Muscle layer of colon (tissue), 2 donors: ENCODE results near the gene OR5H15.
"Not testable (repeated sequence)": the region's sequence is repeated elsewhere in the genome, so short reads cannot be mapped to it uniquely, and the experiment has no call there.

Experiments
- H3K27ac ChIP-seq: one replicate; pipeline ENCODE4 v1.7.0; 2013; ENCODE audit warnings: low read depth, mild to moderate bottlenecking, low read length, moderate library complexity
- H3K27me3 ChIP-seq, 2 donors: one replicate each; pipeline ENCODE4 v1.7.0; 2013; ENCODE audit warnings: low read length in 2 of 2, mild to moderate bottlenecking in 2 of 2; ENCODE audit not compliant: insufficient read depth in 2 of 2, control insufficient read depth in 1 of 2
- H3K36me3 ChIP-seq: one replicate; pipeline ENCODE4 v1.7.0; 2013; ENCODE audit warnings: mild to moderate bottlenecking, low read length; ENCODE audit not compliant: insufficient read depth
- H3K4me1 ChIP-seq: one replicate; pipeline ENCODE4 v1.7.0; 2013; ENCODE audit warnings: mild to moderate bottlenecking, low read length; ENCODE audit not compliant: insufficient read depth
- H3K4me3 ChIP-seq, 2 donors: one replicate each; pipeline ENCODE4 v1.7.0; 2013; ENCODE audit warnings: low read length in 2 of 2, low read depth in 1 of 2, mild to moderate bottlenecking in 1 of 2, moderate library complexity in 1 of 2
- H3K9ac ChIP-seq: one replicate; pipeline ENCODE4 v1.7.0; 2013; ENCODE audit warnings: low read length
- H3K9me3 ChIP-seq: one replicate; pipeline ENCODE4 v1.7.0; 2013; ENCODE audit warnings: mild to moderate bottlenecking, low read length
- donor health status: abdominal sarcoma.
- donor health status: Adenocarcinoma of cecum.

The OR5H15 gene

GRCh38 chr3:98182196-98182595 is 15.7 kb downstream of the OR5H15 start:
- Histone ChIP-seq H3K27me3 (no peaks in the 10 kb centered on the region), H3K36me3 (no peaks in the 10 kb centered on the region), H3K4me3 (no peak overlapping the region), H3K9ac (no peak overlapping the region), H3K27ac (no peak overlapping the region), H3K4me1 (no peaks in the 10 kb centered on the region), H3K9me3 (no peaks in the 10 kb centered on the region)

GRCh38 chr3:98185180-98185579 is 18.7 kb downstream of the OR5H15 start:
- Histone ChIP-seq H3K36me3 (no peaks in the 10 kb centered on the region), H3K9me3 (no peaks in the 10 kb centered on the region), H3K4me1 (no peaks in the 10 kb centered on the region), H3K9ac (no peak overlapping the region), H3K27ac (no peak overlapping the region), H3K27me3 (no peaks in the 10 kb centered on the region), H3K4me3 (no peak overlapping the region)

- Histone ChIP-seq H3K9me3 (no peaks in the 10 kb centered on the region), H3K4me1 (no peaks in the 10 kb centered on the region), H3K27me3 (no peaks in the 10 kb centered on the region), H3K4me3 (no peak overlapping the region), H3K36me3 (no peaks in the 10 kb centered on the region), H3K9ac (no peak overlapping the region), H3K27ac (no peak overlapping the region)
These were observed 22.0 kb downstream of the OR5H15 start for GRCh38 chr3:98188545-98188944.

GRCh38 chr3:98190911-98191310 is 24.4 kb downstream of the OR5H15 start:
- H3K27ac ChIP-seq, H3K36me3 ChIP-seq, H3K4me3 ChIP-seq, H3K9me3 ChIP-seq, H3K27me3 ChIP-seq, H3K4me1 ChIP-seq, H3K9ac ChIP-seq: not testable (repeated sequence)

- not testable (repeated sequence) for H3K9ac ChIP-seq, H3K27ac ChIP-seq, H3K4me1 ChIP-seq, H3K27me3 ChIP-seq, H3K9me3 ChIP-seq, H3K36me3 ChIP-seq, H3K4me3 ChIP-seq
These were observed 29.8 kb downstream of the OR5H15 start for GRCh38 chr3:98196293-98196692.

GRCh38 chr3:98199020-98199419 is 32.5 kb downstream of the OR5H15 start:
- Histone ChIP-seq H3K9me3 (no peaks in the 10 kb centered on the region), H3K36me3 (no peaks in the 10 kb centered on the region), H3K27me3 (no peaks in the 10 kb centered on the region), H3K4me3 (no peak overlapping the region), H3K4me1 (no peaks in the 10 kb centered on the region), H3K27ac (no peak overlapping the region), H3K9ac (no peak overlapping the region)

- no peaks in the 10 kb centered on the region for H3K9me3 ChIP-seq
These were observed 42.7 kb downstream of the OR5H15 start for GRCh38 chr3:98209244-98209643.

GRCh38 chr3:98213276-98213675 is 46.8 kb downstream of the OR5H15 start:
- Histone ChIP-seq H3K27ac (no peak overlapping the region), H3K4me3 (no peak overlapping the region), H3K27me3 (no peaks in the 10 kb centered on the region), H3K4me1 (no peaks in the 10 kb centered on the region), H3K36me3 (no peaks in the 10 kb centered on the region), H3K9me3 (no peaks in the 10 kb centered on the region), H3K9ac (no peak overlapping the region)

More at GRCh38 chr3:98209244-98209643, 42.7 kb downstream of the OR5H15 start:
- H3K4me3 ChIP-seq: no peak overlapping the region
- H3K27me3 ChIP-seq: no peaks in the 10 kb centered on the region
- no peak overlapping the region for H3K9ac ChIP-seq
- H3K4me1 ChIP-seq: no peaks in the 10 kb centered on the region
- no peaks in the 10 kb centered on the region for H3K36me3 ChIP-seq
- H3K27ac ChIP-seq: no peak overlapping the region

- Histone ChIP-seq H3K4me3 (no peak overlapping the region), H3K4me1 (no peaks in the 10 kb centered on the region), H3K27ac (no peak overlapping the region), H3K9me3 (no peaks in the 10 kb centered on the region), H3K36me3 (no peaks in the 10 kb centered on the region), H3K27me3 (no peaks in the 10 kb centered on the region), H3K9ac (no peak overlapping the region)
These were observed 48.6 kb downstream of the OR5H15 start for GRCh38 chr3:98215051-98215450.
